Lower lobe of right lung (tissue), 2 donors: ENCODE results near the gene CLPX. TPM values are rescaled to one million over a fixed set of nuclear protein-coding genes. Genes with fewer than 3 reads are reported as not detected.
"Not testable (repeated sequence)": the region's sequence is repeated elsewhere in the genome, so short reads cannot be mapped to it uniquely, and the experiment has no call there.

ENCODE experiments used
- ATAC-seq, 2 donors: fragments of 200-7000 bp; cut with Tn5 transposase; one replicate each; pipeline ENCODE4 v1.9.1; 2020 to 2022; ENCODE audit warnings: mild to moderate bottlenecking in 2 of 2, moderate library complexity in 2 of 2
- DNase-seq: peaks from one replicate; pipeline ENCODE4 v3.0.0-alpha.2; 2020
- H3K27ac ChIP-seq: fragments of 200-600 bp; one replicate; pipeline ENCODE4 v1.8.0; 2022
- H3K27me3 ChIP-seq: fragments of 200-600 bp; one replicate; pipeline ENCODE4 v1.8.0; 2022; ENCODE audit warnings: low read depth
- H3K36me3 ChIP-seq: fragments of 200-600 bp; one replicate; pipeline ENCODE4 v1.8.0; 2022; ENCODE audit warnings: mild to moderate bottlenecking
- H3K4me1 ChIP-seq: fragments of 200-600 bp; one replicate; pipeline ENCODE4 v1.8.0; 2022
- H3K4me3 ChIP-seq: fragments of 200-600 bp; one replicate; pipeline ENCODE4 v1.8.0; 2022; ENCODE audit warnings: mild to moderate bottlenecking
- H3K9me3 ChIP-seq: fragments of 200-600 bp; one replicate; pipeline ENCODE4 v1.8.0; 2022
- CTCF ChIP-seq: fragments of 200-600 bp; IDR thresholded peaks from one replicate; pipeline ENCODE4 v1.8.0; 2022; ENCODE audit warnings: antibody characterized with exemption, mild to moderate bottlenecking
- intact Hi-C: fragments of 100-400 bp; cut with DNase I; formaldehyde crosslinking; loops from one replicate; pipeline ENCODE4 v1.11.0; 2022
- total RNA-seq: library from RNA; stranded (reverse); fragmentation: NEBNext Ultra II Directional; extraction: Animal tissue kit (Norgen Biotek cat#: 25700); gene quantifications from one replicate; pipeline ENCODE4 v1.2.1, GENCODE V29; 2021
- donor health status: DM: no; HTN: yes; CAD: no; lungs with severe emphysema.

Gene CLPX
- total RNA-seq, 1 donor from 2014 or later, result 43.4 TPM

DNA sequence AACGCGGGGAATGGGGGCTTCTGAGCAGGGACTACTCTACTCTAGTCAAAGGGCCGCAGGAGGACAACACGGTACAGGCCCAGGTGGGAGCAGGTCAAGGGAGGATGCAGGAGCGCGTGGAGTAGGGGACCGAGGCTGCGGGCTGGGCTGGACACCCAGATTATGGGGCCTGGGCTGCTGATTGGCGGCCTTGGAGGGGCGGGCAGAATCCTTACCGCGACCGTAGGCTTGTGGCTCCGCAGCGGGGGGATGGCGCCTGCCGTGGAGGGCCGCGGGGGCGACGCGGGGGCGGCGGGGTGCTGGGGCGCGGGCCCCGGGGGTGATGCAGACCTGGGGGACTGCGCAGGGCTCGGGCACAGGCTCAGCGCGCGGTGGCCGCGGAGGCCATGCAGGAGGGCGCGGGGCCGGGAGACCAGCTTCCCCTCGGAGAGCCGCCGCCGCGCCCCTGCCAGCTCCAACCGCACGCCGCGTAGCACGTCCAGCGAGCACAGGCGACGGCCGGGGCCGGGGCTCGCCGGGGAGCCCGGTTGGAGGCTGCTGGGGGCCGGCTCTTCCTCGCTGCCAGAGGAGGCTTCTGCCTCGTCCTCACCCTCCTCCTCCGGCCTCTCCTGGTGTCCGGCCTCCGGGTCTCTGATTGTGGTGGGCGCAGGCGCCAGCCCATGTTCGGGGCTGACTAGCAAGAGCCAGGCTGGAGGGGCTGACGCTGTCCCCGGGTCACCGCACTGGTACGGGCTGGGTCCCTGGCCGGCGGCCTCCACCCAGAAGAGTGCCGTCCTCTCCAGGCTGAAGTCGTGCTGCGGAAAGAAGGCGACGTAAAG is 83.0 kb downstream of the CLPX start:
- no peaks in the 10 kb centered on the region for H3K9me3 ChIP-seq
- no peaks in the 10 kb centered on the region for H3K4me1 ChIP-seq
- DNase-seq (no peak), ATAC-seq (peak; percentile 6 to 22)
- no peak for TF ChIP-seq CTCF
- H3K27ac ChIP-seq, result no peak overlapping the region
- H3K36me3 ChIP-seq, result peaks cover 59% of the 10 kb centered on the region
- H3K27me3 ChIP-seq, result no peaks in the 10 kb centered on the region
- intact Hi-C loops, result no loop called here
- no peak overlapping the region for H3K4me3 ChIP-seq

DNA sequence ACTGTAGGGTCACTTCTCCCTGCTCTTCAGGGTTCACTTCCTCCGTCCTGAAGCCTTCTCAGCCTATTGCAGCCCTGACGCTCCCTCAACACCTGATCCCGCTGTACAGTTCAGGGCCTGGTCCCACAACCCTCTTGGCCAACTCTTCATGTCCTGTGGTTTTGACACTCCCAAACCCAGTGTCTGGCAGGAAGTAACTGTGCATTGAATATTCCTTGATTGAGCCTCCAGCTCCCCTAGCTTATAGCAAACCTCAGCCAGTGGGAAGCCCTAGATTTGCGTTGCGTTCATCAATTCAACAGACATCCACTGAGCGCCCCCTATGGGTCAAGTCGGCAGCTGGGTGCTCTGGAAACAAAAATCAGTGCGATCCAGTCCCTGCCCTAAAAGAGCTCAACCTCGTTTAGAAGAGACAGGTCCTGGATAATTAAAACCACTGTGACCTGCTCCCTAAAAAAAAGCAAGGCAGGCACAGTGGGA is 83.7 kb downstream of the CLPX start:
- Histone ChIP-seq H3K27ac (no peak overlapping the region), H3K36me3 (peaks cover 59% of the 10 kb centered on the region), H3K4me3 (no peak overlapping the region), H3K27me3 (no peaks in the 10 kb centered on the region), H3K4me1 (no peaks in the 10 kb centered on the region), H3K9me3 (no peaks in the 10 kb centered on the region)
- ATAC-seq (peak; percentile 83 to 86), DNase-seq (peak; percentile 76)
- TF ChIP-seq CTCF, result peak; percentile 79
- intact Hi-C loops, result no loop called here

DNA sequence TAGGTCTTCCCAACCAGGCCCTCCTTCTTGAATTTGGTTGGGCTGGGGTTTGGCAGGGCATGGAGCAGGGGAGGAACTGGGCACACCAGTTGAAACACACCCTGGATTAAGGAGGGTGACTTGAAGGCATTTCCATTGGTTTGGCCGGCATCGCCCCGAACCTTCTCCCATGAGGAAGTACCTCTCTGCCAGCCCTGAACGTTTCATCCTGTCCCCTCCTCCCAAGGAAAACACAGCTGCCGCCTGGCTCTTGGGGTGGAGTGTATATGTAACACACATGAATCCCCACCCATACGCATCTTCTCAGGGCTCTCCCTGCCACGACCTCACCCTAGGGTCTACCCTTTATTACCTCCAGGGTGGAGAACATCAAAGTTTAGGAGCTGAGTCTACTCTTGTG is 84.7 kb downstream of the CLPX start:
- intact Hi-C loops, result no loop called here
- ATAC-seq (no peak), DNase-seq (no peak)
- H3K4me1 ChIP-seq, result no peaks in the 10 kb centered on the region
- H3K27ac ChIP-seq, result no peak overlapping the region
- no peak for TF ChIP-seq CTCF
- no peak overlapping the region for H3K4me3 ChIP-seq
- no peaks in the 10 kb centered on the region for H3K9me3 ChIP-seq
- no peaks in the 10 kb centered on the region for H3K27me3 ChIP-seq
- peaks cover 51% of the 10 kb centered on the region for H3K36me3 ChIP-seq

DNA sequence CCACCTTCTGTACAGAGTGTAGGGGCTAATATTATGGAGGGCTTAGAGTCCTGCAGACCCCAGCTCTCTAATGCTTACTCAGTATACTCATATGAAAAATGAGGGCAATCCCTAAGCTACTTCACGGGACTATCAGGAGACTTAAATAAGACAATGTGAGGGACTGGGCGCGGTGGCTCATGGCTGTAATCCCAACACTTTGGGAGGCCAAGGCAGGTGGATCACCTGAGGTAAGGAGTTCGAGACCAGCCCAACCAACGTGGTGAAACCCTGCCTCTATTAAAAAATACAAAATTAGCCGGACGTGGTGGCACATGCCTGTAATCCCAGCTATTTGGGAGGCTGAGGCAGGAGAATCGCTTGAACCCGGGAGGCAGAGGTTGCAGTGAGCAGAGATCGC is 85.3 kb downstream of the CLPX start:
- H3K27ac ChIP-seq, DNase-seq, intact Hi-C loops, H3K27me3 ChIP-seq, H3K4me3 ChIP-seq, H3K4me1 ChIP-seq, H3K9me3 ChIP-seq, ATAC-seq: not testable (repeated sequence)
- H3K36me3 ChIP-seq, result peaks cover 45% of the 10 kb centered on the region

DNA sequence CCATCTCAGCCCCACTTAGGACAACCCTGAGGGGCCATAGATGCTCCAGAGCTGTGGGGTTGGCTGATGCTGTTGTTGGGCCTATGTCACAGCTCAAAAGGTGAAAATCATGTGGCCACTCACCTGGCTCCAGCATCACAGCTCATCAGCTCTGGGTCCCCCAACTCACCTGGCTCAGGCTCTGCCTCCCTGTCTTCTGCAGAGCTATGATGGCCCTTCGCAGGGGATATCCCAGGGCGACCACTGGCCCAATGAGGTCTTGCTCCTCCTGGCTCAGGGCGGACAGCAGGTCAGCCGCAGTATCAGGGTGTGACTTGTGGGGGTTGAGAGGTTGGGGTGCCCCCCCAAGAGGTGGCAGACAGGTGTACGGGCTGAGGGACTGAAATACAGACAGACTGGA is 85.8 kb downstream of the CLPX start:
- H3K4me1 ChIP-seq, result no peaks in the 10 kb centered on the region
- intact Hi-C loops, result no loop called here
- no peak for DNase-seq
- H3K36me3 ChIP-seq, result peaks cover 45% of the 10 kb centered on the region
- H3K9me3 ChIP-seq, result no peaks in the 10 kb centered on the region
- ATAC-seq, result no peak
- H3K4me3 ChIP-seq, result no peak overlapping the region
- no peak overlapping the region for H3K27ac ChIP-seq
- TF ChIP-seq CTCF, result no peak
- H3K27me3 ChIP-seq, result no peaks in the 10 kb centered on the region

Other genes with a start within 250 kb of the CLPX start
- gene SPG21, start 195.4 kb downstream of the CLPX start, total RNA-seq, result 110 TPM
- 15.7 TPM for gene MTFMT, start 155.7 kb downstream of the CLPX start, total RNA-seq
- 3.2 TPM for gene SLC51B, start 140.0 kb downstream of the CLPX start, total RNA-seq
- gene RASL12, start 117.4 kb downstream of the CLPX start, total RNA-seq, result 21.5 TPM
- not detected for gene KBTBD13, start 108.6 kb downstream of the CLPX start, total RNA-seq
- gene UBAP1L, start 70.1 kb downstream of the CLPX start, total RNA-seq, result 4.1 TPM
- 19.8 TPM for gene PDCD7, start 51.5 kb downstream of the CLPX start, total RNA-seq
- 10.2 TPM for gene CILP, start 26.1 kb upstream of the CLPX start, total RNA-seq
- 8.8 TPM for gene PARP16, start 101.5 kb upstream of the CLPX start, total RNA-seq
- gene RNU5A-1, start 110.7 kb upstream of the CLPX start, total RNA-seq, result not detected
- gene RNU5B-1, start 119.3 kb upstream of the CLPX start, total RNA-seq, result 47.6 TPM
- gene IGDCC3, start 192.7 kb upstream of the CLPX start, total RNA-seq, result not detected
- gene IGDCC4, start 237.6 kb upstream of the CLPX start, total RNA-seq, result 3.6 TPM